CD4-positive, alpha-beta T cell (primary cell): ENCODE data around the gene TTC38. TPM values are rescaled to one million over a fixed set of nuclear protein-coding genes. Genes with fewer than 3 reads are reported as not detected.

Experiments
- ATAC-seq: fragments of 200-7000 bp; cut with Tn5 transposase; one replicate; pipeline ENCODE4 v1.10.0; 2022; ENCODE audit warnings: mild to moderate bottlenecking; ENCODE audit not compliant: poor library complexity
- CTCF ChIA-PET: fragments of 350-600 bp; sonication (Branson Sonifier 250); formaldehyde crosslinking; loops from one replicate; lab custom pipeline; 2021; ENCODE audit warnings: antibody characterized with exemption, inconsistent platforms; lab: Charles Lee
- POLR2A ChIA-PET: fragments of 350-600 bp; sonication (Branson Sonifier 250); formaldehyde crosslinking; loops from one replicate; lab custom pipeline; 2021; ENCODE audit warnings: antibody characterized with exemption, inconsistent platforms; lab: Charles Lee
- DNase-seq, 14 experiments: peaks; one replicate each; pipeline ENCODE4 v3.0.0-alpha.2; 2013 to 2020; ENCODE audit warnings: mixed read lengths in 2 of 14
- H3K27ac ChIP-seq, 2 donors: one replicate each; pipeline versions ENCODE4 v1.5.1 to v1.7.0; 2013; ENCODE audit warnings: low read length in 2 of 2, low read depth in 1 of 2, mild to moderate bottlenecking in 1 of 2
- H3K27me3 ChIP-seq, 2 experiments: 1 replicate in 1 of 2; 2 replicates in 1 of 2; pipeline versions ENCODE4 v1.6.1 to v1.7.0; 2013; ENCODE audit warnings: low read length in 2 of 2, control low read depth in 1 of 2, mild to moderate bottlenecking in 1 of 2, moderate library complexity in 1 of 2; ENCODE audit not compliant: insufficient read depth in 2 of 2, control insufficient read depth in 1 of 2
- H3K36me3 ChIP-seq: one replicate; pipeline ENCODE4 v1.6.1; 2013; ENCODE audit warnings: low read length, control low read depth; ENCODE audit not compliant: insufficient read depth
- H3K4me1 ChIP-seq: one replicate; pipeline ENCODE4 v1.6.1; 2013; ENCODE audit warnings: low read length, control low read depth; ENCODE audit not compliant: insufficient read depth
- H3K4me3 ChIP-seq: one replicate; pipeline ENCODE4 v1.5.1; 2013; ENCODE audit warnings: mild to moderate bottlenecking, low read length, moderate library complexity
- H3K9me3 ChIP-seq, 2 experiments: 1 replicate in 1 of 2; 2 replicates in 1 of 2; pipeline versions ENCODE4 v1.6.1 to v1.7.0; 2013; ENCODE audit warnings: low read length in 2 of 2, mild to moderate bottlenecking in 2 of 2, control low read depth in 1 of 2, moderate library complexity in 1 of 2; ENCODE audit not compliant: control insufficient read depth in 1 of 2, insufficient read depth in 1 of 2
- H3K27ac Mint-ChIP-seq: one replicate; pipeline ENCODE4 v1.8.0; 2020; ENCODE audit warnings: mixed read lengths
- H3K27me3 Mint-ChIP-seq: one replicate; pipeline ENCODE4 v1.8.0; 2021; ENCODE audit warnings: mixed read lengths
- H3K36me3 Mint-ChIP-seq: one replicate; pipeline ENCODE4 v1.8.0; 2021; ENCODE audit warnings: low read depth, mixed read lengths
- H3K4me1 Mint-ChIP-seq: one replicate; pipeline ENCODE4 v1.8.0; 2021; ENCODE audit warnings: low read depth, mixed read lengths
- H3K4me3 Mint-ChIP-seq: one replicate; pipeline ENCODE4 v1.8.0; 2020; ENCODE audit warnings: mild to moderate bottlenecking, mixed read lengths
- H3K9me3 Mint-ChIP-seq: one replicate; pipeline ENCODE4 v1.8.0; 2020; ENCODE audit warnings: mixed read lengths
- intact Hi-C, 2 experiments: fragments of 100-400 bp; cut with DNase I in 1 of 2; cut with micrococcal nuclease in 1 of 2; formaldehyde crosslinking; loops; one replicate each; pipeline versions ENCODE4 v1.15.1 to v1.9.0; 2023 to 2025; cut with DNase I, micrococcal nuclease
- total RNA-seq, 174 experiments: library from RNA in 2 of 174; stranded (reverse) in 2 of 174; gene quantifications; one replicate each; pipeline ENCODE4 v1.2.3 and lab custom pipeline; 2021 to 2026
- TF ChIP-seq, protein P1 (sequence below): fragments of 200-600 bp; IDR thresholded peaks from one replicate; pipeline ENCODE4 v1.8.0; 2022; ENCODE audit warnings: antibody characterized with exemption, mild to moderate bottlenecking

TTC38 gene
- total RNA-seq, 2 experiments from 2014 or later: 1.8 to 2.7 TPM

GRCh38 chr22:46294784-46295183 is 27.0 kb downstream of the TTC38 start:
- peaks cover 23% of the 10 kb centered on the region for H3K4me1 ChIP-seq
- H3K4me3 Mint-ChIP-seq: peak overlapping the region; percentile 27
- no peak for ATAC-seq
- intact Hi-C loops: loop anchor here (5.0 kb wide), 2 partner anchors 42 to 287 kb away; partner anchors contain the start of gene CDPF1 (in 1 of the 2)
- POLR2A ChIA-PET: interaction anchor here (2.0 to 2.2 kb wide), 2 partner anchors 45 to 241 kb away, joined by 4 to 30 read pairs; partner anchors contain the start of gene CDPF1
- CTCF ChIA-PET: interaction anchor here (2.1 kb wide), 2 partner anchors 174 to 289 kb away, joined by 8 to 11 read pairs; no protein-coding TSS in a partner anchor
- no peak overlapping the region for H3K4me3 ChIP-seq
- H3K9me3 ChIP-seq: peaks cover 0 to 9% of the 10 kb centered on the region in 2 experiments
- no peaks in the 10 kb centered on the region for H3K36me3 ChIP-seq
- peaks cover 4% of the 10 kb centered on the region for H3K36me3 Mint-ChIP-seq
- TF ChIP-seq, protein P1, sequence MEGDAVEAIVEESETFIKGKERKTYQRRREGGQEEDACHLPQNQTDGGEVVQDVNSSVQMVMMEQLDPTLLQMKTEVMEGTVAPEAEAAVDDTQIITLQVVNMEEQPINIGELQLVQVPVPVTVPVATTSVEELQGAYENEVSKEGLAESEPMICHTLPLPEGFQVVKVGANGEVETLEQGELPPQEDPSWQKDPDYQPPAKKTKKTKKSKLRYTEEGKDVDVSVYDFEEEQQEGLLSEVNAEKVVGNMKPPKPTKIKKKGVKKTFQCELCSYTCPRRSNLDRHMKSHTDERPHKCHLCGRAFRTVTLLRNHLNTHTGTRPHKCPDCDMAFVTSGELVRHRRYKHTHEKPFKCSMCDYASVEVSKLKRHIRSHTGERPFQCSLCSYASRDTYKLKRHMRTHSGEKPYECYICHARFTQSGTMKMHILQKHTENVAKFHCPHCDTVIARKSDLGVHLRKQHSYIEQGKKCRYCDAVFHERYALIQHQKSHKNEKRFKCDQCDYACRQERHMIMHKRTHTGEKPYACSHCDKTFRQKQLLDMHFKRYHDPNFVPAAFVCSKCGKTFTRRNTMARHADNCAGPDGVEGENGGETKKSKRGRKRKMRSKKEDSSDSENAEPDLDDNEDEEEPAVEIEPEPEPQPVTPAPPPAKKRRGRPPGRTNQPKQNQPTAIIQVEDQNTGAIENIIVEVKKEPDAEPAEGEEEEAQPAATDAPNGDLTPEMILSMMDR: no peak
- H3K4me1 Mint-ChIP-seq: peaks cover 26% of the 10 kb centered on the region
- no peak for DNase-seq
- no peak overlapping the region for H3K27ac ChIP-seq
- no peaks in the 10 kb centered on the region for H3K27me3 ChIP-seq
- H3K27ac Mint-ChIP-seq: peak overlapping the region; percentile 91
- H3K27me3 Mint-ChIP-seq: peaks cover 4% of the 10 kb centered on the region
- H3K9me3 Mint-ChIP-seq: no peaks in the 10 kb centered on the region

DNA sequence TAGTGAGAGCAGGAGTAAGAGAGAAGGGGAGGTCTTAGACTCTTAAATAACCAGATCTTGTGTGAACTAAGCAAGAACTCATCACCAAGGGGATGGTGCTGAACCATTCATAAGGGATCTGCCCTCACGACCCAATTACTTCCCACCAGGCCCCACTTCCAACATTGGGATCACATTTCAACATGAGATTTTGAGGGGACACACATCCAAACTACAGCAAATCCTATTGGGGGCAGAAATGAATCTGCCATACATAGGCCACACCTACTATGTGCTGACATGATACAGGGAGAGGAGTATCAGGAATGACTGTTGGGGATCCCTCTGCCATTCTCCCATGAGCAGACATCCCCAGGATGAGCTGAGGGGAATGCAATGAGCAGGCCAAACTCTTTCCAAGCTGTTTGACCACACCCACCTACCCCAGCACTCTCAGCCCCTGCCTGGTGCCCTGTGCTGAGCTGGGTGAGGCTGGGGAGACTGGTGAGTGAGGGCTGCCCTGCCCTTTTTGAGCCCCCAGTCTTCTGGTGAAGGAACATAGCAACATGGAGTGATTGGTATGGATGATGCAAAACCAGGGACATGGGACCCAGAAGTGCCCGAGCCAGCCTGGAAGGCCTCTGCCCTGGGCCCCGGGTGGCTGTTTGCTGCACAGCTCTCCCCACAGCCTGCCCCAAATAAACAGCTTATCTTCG is 27.6 kb downstream of the TTC38 start:
- peaks cover 0 to 9% of the 10 kb centered on the region in 2 experiments for H3K9me3 ChIP-seq
- H3K36me3 Mint-ChIP-seq: peaks cover 4% of the 10 kb centered on the region
- ATAC-seq (no peak), DNase-seq (no peak)
- peak overlapping the region in 1 of 2 donors; percentile 91 for H3K27ac ChIP-seq
- TF ChIP-seq, protein P1: no peak
- H3K4me3 ChIP-seq: peak overlapping the region; percentile 77
- H3K4me1 ChIP-seq: peaks cover 23% of the 10 kb centered on the region
- H3K9me3 Mint-ChIP-seq: no peaks in the 10 kb centered on the region
- peaks cover 4% of the 10 kb centered on the region for H3K27me3 Mint-ChIP-seq
- ChIA-PET CTCF (interaction anchor here (1.0 to 2.1 kb wide), 5 partner anchors 19 to 289 kb away, joined by 3 to 11 read pairs (median 6); partner anchors contain the start of gene PPARA), POLR2A (interaction anchor here (0.6 to 2.2 kb wide), 9 partner anchors 9 to 260 kb away, joined by 3 to 30 read pairs (median 5); partner anchors contain the start of genes CDPF1 and PPARA)
- H3K27ac Mint-ChIP-seq: peak overlapping the region; percentile 91
- peak overlapping the region; percentile 90 for H3K4me3 Mint-ChIP-seq
- H3K36me3 ChIP-seq: no peaks in the 10 kb centered on the region
- intact Hi-C loops: loop anchor here (5.0 kb wide), 2 partner anchors 43 to 288 kb away; partner anchors contain the start of gene CDPF1 (in 1 of the 2)
- H3K27me3 ChIP-seq: no peaks in the 10 kb centered on the region
- peaks cover 26% of the 10 kb centered on the region for H3K4me1 Mint-ChIP-seq

DNA sequence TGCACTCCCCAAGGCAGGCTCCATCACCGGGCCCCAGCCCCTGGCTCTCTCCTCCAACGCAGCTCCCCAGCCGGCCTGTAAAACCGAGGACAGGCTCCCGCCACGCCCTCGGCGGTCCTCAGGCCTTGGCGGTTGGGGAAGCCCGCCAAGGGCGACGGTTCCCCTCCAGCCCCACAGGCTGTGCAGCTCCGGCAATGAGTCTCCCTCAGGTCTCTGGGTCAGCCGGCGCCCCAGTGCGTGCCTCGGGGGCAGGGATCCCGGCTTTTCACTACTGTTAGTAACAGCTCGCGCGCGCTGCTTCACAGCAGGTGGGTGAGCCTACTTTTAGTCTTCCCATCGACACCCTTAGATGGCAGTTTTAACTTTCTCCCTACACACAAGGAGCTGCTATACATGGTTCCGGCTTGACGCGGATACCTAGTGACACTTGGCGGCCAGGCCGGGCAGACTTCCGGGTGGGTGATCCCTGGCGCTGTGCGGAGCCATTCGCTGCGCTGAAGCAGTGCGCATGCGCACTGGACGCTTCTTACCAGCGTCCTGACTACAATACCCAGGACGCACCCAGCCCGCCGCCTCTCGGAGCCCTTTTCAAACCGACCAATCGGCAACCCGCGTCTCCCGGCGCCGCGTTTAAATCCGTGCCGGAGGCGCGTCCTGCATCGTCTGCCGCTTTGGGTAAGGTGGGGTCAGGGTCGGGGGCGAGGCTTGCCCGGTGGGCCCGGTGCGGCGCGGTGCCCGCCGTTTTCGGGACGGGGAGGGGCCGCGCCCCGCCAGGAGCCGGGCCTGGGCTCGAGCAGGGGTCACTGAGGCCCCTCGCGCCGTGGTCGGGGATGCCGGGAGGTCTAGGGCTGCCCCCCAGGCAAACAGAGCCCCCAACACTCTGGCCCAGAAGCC is 28.7 kb downstream of the TTC38 start, which contains the start of gene GTSE1:
Gene GTSE1, plus strand, starts transcription at position 614 of the 894 bp plus-strand sequence. CDS start 531 bp downstream, outside the sequence.
- TF ChIP-seq, protein P1: peak; percentile 21
- no peaks in the 10 kb centered on the region for H3K27me3 ChIP-seq
- peaks cover 4% of the 10 kb centered on the region for H3K36me3 Mint-ChIP-seq
- ChIA-PET POLR2A (interaction anchor here (0.6 to 2.2 kb wide), 10 partner anchors 10 to 261 kb away, joined by 3 to 30 read pairs (median 4); partner anchors contain the start of genes CDPF1 and PPARA), CTCF (interaction anchor here (1.0 to 2.1 kb wide), 7 partner anchors 18 to 290 kb away, joined by 3 to 11 read pairs (median 6); partner anchors contain the start of genes CDPF1 and PPARA)
- intact Hi-C loops: loop anchor here (1.0 to 5.0 kb wide), 7 partner anchors 38 to 289 kb away; partner anchors contain the start of genes CDPF1 (in 2 of the 2), PPARA (in 1 of the 2) and TRMU (in 1 of the 2)
- H3K27ac Mint-ChIP-seq: peak within 1 kb of the TSS; percentile 91
- H3K4me3 Mint-ChIP-seq: peak within 1 kb of the TSS; percentile 90
- no peaks in the 10 kb centered on the region for H3K36me3 ChIP-seq
- ATAC-seq (peak; percentile 98), DNase-seq (peak; percentile 93 to 99 (median 97))
- H3K9me3 Mint-ChIP-seq: no peaks in the 10 kb centered on the region
- peaks cover 26% of the 10 kb centered on the region for H3K4me1 Mint-ChIP-seq
- peak within 1 kb of the TSS; percentile 77 for H3K4me3 ChIP-seq
- H3K27ac ChIP-seq: peak within 1 kb of the TSS; percentile 75 to 91
- H3K4me1 ChIP-seq: peaks cover 23% of the 10 kb centered on the region
- H3K27me3 Mint-ChIP-seq: peaks cover 4% of the 10 kb centered on the region
- peaks cover 0 to 5% of the 10 kb centered on the region in 2 experiments for H3K9me3 ChIP-seq
